ENCODE measurements around the gene ATP10A.

- TF ChIP-seq CTCF (conservative IDR thresholded peaks at IDR 0.05) (no peak), ZFX (IDR thresholded peaks at IDR 0.05) (no peak)
These were observed 34.5 kb upstream of the ATP10A start for GRCh38 chr15:25897658-25898057.
